GM18870 (cell line): ENCODE results near the gene WARS2.

Source experiments
- ATAC-seq: cut with Tn5 transposase; IDR thresholded peaks from one replicate; pipeline ENCODE4 v1.9.1; 2021; ENCODE audit warnings: moderate library complexity; ENCODE audit not compliant: unreplicated experiment

WARS2 gene

GRCh38 chr1:118986555-118987467 lies 153.6 kb downstream of the WARS2 start:
- no peak for ATAC-seq

- ATAC-seq: no peak
Measured at GRCh38 chr1:118985640-118986554, 154.6 kb downstream of the WARS2 start.

- ATAC-seq: no peak
Measured at GRCh38 chr1:118984722-118985639, 155.5 kb downstream of the WARS2 start.

- ATAC-seq: no peak
Measured at GRCh38 chr1:118984086-118984721, 156.2 kb downstream of the WARS2 start.

GRCh38 chr1:118983558-118984041 lies 156.9 kb downstream of the WARS2 start:
- no peak for ATAC-seq

DNA sequence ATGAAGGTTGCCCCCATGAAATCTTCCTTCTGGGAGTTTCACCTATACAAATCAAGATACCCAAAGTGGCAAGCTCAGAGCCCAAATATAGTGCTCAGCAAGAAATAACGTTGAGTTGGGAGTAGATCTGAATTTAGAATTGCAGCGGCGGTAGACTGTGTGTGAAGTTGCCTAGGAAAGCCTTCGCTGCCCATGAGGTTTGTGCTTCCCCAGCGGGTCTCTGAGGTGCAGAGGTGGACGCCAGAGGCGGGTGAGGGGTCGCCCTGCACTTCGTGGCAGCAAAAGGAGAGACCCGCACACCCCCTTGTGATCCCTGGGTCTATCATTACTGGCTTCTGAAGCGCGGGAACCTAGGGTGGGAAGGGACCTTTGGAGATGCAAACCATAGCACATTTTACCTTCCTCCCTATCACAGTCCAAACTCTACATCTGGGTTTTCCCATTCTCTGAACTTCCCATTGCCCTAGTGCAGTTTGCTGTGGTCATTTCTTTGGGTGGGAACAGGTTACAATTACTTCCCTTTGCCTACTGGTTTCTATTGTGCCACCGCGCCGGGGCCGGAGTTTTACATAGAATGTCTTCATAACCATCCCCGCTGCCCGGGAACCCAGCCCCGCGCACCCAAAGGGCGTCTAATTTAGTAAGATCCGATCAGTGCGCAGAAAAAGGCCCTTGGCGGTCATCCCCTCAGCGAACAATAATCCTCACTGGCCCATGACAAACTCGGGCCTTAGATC lies 157.5 kb downstream of the WARS2 start:
- ATAC-seq: no peak

DNA sequence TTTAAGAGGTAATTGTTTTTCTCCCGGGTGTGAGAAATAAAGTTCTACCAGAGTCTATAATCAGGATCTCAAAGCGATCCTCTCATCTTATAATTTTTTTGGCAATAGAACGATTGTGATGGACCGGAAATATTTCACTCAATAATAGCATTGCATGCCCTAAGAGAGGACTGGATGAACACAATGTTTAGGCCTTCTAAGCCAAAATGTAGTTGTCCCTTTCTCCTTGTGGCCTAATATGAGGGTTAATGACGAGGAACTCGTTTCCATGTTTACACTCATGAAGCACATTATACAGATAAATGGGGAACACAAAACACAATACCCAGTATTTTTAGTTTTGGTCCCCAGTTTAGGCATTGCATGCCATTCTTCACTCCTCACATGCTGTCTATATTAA lies 158.2 kb downstream of the WARS2 start:
- ATAC-seq: no peak

GRCh38 chr1:118981436-118981835 lies 159.0 kb downstream of the WARS2 start:
- no peak for ATAC-seq
